HepG2 (cell line): Measurements from ENCODE around the gene ANK3. TPM values are rescaled to one million over a fixed set of nuclear protein-coding genes. Genes with fewer than 3 reads are reported as not detected.

Source experiments
- ATAC-seq: fragments of 200-7000 bp; cut with Tn5 transposase; 3 replicates; pipeline ENCODE4 v1.9.1; 2020; ENCODE audit warnings: mild to moderate bottlenecking, moderate library complexity
- BruUV-seq: library from RNA; stranded (reverse); fragments of 400-500 nt; replicated peaks from 2 replicates; lab custom pipeline; 2021; lab: Mats Ljungman, UMichigan
- CTCF ChIA-PET: fragments of 300-600 bp; formaldehyde crosslinking; extraction: SDS; loops from one replicate; lab custom pipeline; 2021; ENCODE audit warnings: low total read pairs, inconsistent platforms, low intra/inter-chr PET ratio; lab: Yijun Ruan, JAX
- POLR2A ChIA-PET: fragments of 350-600 bp; sonication (Branson Sonifier 250); formaldehyde crosslinking; loops from one replicate; lab custom pipeline; 2020; ENCODE audit warnings: antibody characterized with exemption, inconsistent platforms; lab: Yijun Ruan, JAX
- DNase-seq: peaks from one replicate; pipeline ENCODE4 v3.0.0-alpha.2; 2015; ENCODE audit warnings: low spot score
- FAIRE-seq: peaks from 3 replicates; lab custom pipeline; 2011; peaks lifted over from hg19 to GRCh38; lab: Jason Lieb, UNC
- H2AFZ ChIP-seq: one replicate; pipeline ENCODE4 v1.6.1; 2011; ENCODE audit warnings: low read length, inconsistent platforms
- H3K27ac ChIP-seq: fragments of 300-600 bp; 3 replicates; pipeline ENCODE4 v1.8.0; 2011; ENCODE audit warnings: mixed run types, mild to moderate bottlenecking, mixed read lengths, low read length, inconsistent platforms; ENCODE audit not compliant: insufficient read depth; ENCODE audit errors: extremely low read length
- H3K27me3 ChIP-seq, 2 experiments: fragments of 200-600 bp in 1 of 2; 2 replicates in 1 of 2; 3 replicates in 1 of 2; pipeline versions ENCODE4 v1.6.0 to v1.8.0; 2011; ENCODE audit warnings: low read length in 2 of 2, mild to moderate bottlenecking in 2 of 2, moderate library complexity in 2 of 2, inconsistent platforms in 1 of 2; ENCODE audit not compliant: insufficient read depth in 2 of 2, control insufficient read depth in 1 of 2
- H3K36me3 ChIP-seq, 2 experiments: fragments of 200-600 bp in 1 of 2; replicated peaks in 1 of 2; 2 replicates in 1 of 2; 3 replicates in 1 of 2; pipeline versions ENCODE4 v1.5.1 to v1.8.0; 2011; ENCODE audit warnings: low read length in 2 of 2, inconsistent platforms in 1 of 2; ENCODE audit not compliant: insufficient read depth in 2 of 2, control insufficient read depth in 1 of 2
- H3K4me1 ChIP-seq: 2 replicates; pipeline ENCODE4 v1.5.1; 2012; ENCODE audit warnings: low read length, inconsistent platforms; ENCODE audit not compliant: insufficient read depth
- H3K4me2 ChIP-seq: 2 replicates; pipeline ENCODE4 v1.6.0; 2011; ENCODE audit warnings: low read depth, low read length, inconsistent platforms
- H3K4me3 ChIP-seq, 3 experiments: fragments of 200-600 bp in 1 of 3; sonication (generic), shearing (Covaris generic) in 1 of 3; replicated peaks in 1 of 3; 2 replicates each; pipeline ENCODE4 v1.5.1; 2011 to 2016; ENCODE audit warnings: low read length in 3 of 3, inconsistent platforms in 2 of 3, low read depth in 2 of 3, mild to moderate bottlenecking in 2 of 3, control low read depth in 1 of 3, mixed read lengths in 1 of 3; ENCODE audit not compliant: insufficient read depth in 1 of 3
- H3K79me2 ChIP-seq: one replicate; pipeline ENCODE4 v1.6.1; 2011; ENCODE audit warnings: low read length, inconsistent platforms; ENCODE audit not compliant: insufficient read depth
- H3K9ac ChIP-seq: 2 replicates; pipeline ENCODE4 v1.6.0; 2011; ENCODE audit warnings: mild to moderate bottlenecking, low read depth, low read length, inconsistent platforms; ENCODE audit not compliant: insufficient read depth
- H3K9me3 ChIP-seq: 2 replicates; pipeline ENCODE4 v1.5.1; 2012; ENCODE audit warnings: mild to moderate bottlenecking, low read length
- H4K20me1 ChIP-seq: 2 replicates; pipeline ENCODE4 v1.6.0; 2011; ENCODE audit warnings: inconsistent platforms, mild to moderate bottlenecking, low read length, moderate library complexity; ENCODE audit not compliant: insufficient read depth
- CENPX ChIP-seq: sonication (generic); formaldehyde crosslinking; IDR thresholded peaks from 2 replicates; pipeline ENCODE4 v1.9.0; 2021; ENCODE audit warnings: mild to moderate bottlenecking, missing genetic modification reagents, moderate library complexity
- HOXD1 ChIP-seq: sonication (generic); formaldehyde crosslinking; IDR thresholded peaks from 2 replicates; pipeline ENCODE4 v1.5.0; 2020; ENCODE audit warnings: missing genetic modification reagents
- KDM6A ChIP-seq: IDR thresholded peaks from 2 replicates; pipeline ENCODE4 v1.6.1; 2016; ENCODE audit warnings: low read depth
- POLR2G ChIP-seq: fragments of 200-400 bp; formaldehyde crosslinking; IDR thresholded peaks from 2 replicates; pipeline ENCODE4 v1.6.1; 2018; ENCODE audit warnings: mild to moderate bottlenecking, low read depth, low read length, moderate library complexity
- REPIN1 ChIP-seq: sonication (generic); formaldehyde crosslinking; IDR thresholded peaks from 2 replicates; pipeline ENCODE4 v1.8.0; 2022; ENCODE audit warnings: missing genetic modification reagents, low read depth, mild to moderate bottlenecking, borderline replicate concordance
- TBX2 ChIP-seq: sonication (generic); formaldehyde crosslinking; IDR thresholded peaks from 2 replicates; pipeline ENCODE4 v1.5.0; 2020; ENCODE audit warnings: missing genetic modification reagents, mild to moderate bottlenecking, borderline replicate concordance
- THAP9 ChIP-seq: sonication (generic); formaldehyde crosslinking; IDR thresholded peaks from 2 replicates; pipeline ENCODE4; 2020; ENCODE audit warnings: missing genetic modification reagents, mild to moderate bottlenecking, borderline replicate concordance
- THYN1 ChIP-seq: sonication (generic); formaldehyde crosslinking; IDR thresholded peaks from 2 replicates; pipeline ENCODE4 v1.8.1; 2023; ENCODE audit warnings: low read depth, mild to moderate bottlenecking, moderate library complexity, missing genetic modification reagents, borderline replicate concordance
- ZBTB20 ChIP-seq: sonication (generic); formaldehyde crosslinking; IDR thresholded peaks from 2 replicates; pipeline ENCODE4 v1.8.1; 2023; ENCODE audit warnings: missing genetic modification reagents, low read depth, mild to moderate bottlenecking, borderline replicate concordance
- ZNF234 ChIP-seq: sonication (generic); formaldehyde crosslinking; conservative IDR thresholded peaks from 2 replicates; pipeline ENCODE4 v1.5.1; 2020; ENCODE audit warnings: mild to moderate bottlenecking, missing genetic modification reagents
- ZNF292 ChIP-seq: sonication (generic); formaldehyde crosslinking; IDR thresholded peaks from 2 replicates; pipeline ENCODE4 v1.8.1; 2022; ENCODE audit warnings: mild to moderate bottlenecking, low read depth, missing genetic modification reagents, borderline replicate concordance
- ZNF430 ChIP-seq: sonication (generic); formaldehyde crosslinking; IDR thresholded peaks from 2 replicates; pipeline ENCODE4 v1.9.0; 2021; ENCODE audit warnings: mild to moderate bottlenecking, missing genetic modification reagents
- ZNF446 ChIP-seq: sonication (generic); formaldehyde crosslinking; IDR thresholded peaks from 2 replicates; pipeline ENCODE4 v1.5.0; 2020; ENCODE audit warnings: mild to moderate bottlenecking, missing genetic modification reagents
- ZNF567 ChIP-seq: sonication (generic); formaldehyde crosslinking; IDR thresholded peaks from 2 replicates; pipeline ENCODE4 v1.8.1; 2023; ENCODE audit warnings: mild to moderate bottlenecking, missing genetic modification reagents, borderline replicate concordance
- ZNF784 ChIP-seq: sonication (generic); formaldehyde crosslinking; IDR thresholded peaks from 2 replicates; pipeline ENCODE4 v1.5.1; 2020; ENCODE audit warnings: missing genetic modification reagents, mild to moderate bottlenecking, borderline replicate concordance
- WGBS: methylation state at CpG from one replicate; pipeline ENCODE4 v1.1.6; 2017; ENCODE audit warnings: low lambda C conversion rate; 5-methylcytosine and 5-hydroxymethylcytosine counted together
- in situ Hi-C: cut with HindIII; loops from 2 replicates; pipeline ENCODE4 v1.10.0; 2017; ENCODE audit warnings: low pct_unique_long_range_greater_than_20kb; ENCODE audit not compliant: extremely low pct_ligation_motif_present
- intact Hi-C: fragments of 100-400 bp; cut with micrococcal nuclease; formaldehyde crosslinking; loops from one replicate; pipeline ENCODE4 v1.10.0; 2022; ENCODE audit not compliant: unreplicated experiment
- polyA plus RNA-seq, 8 experiments: library from polyadenylated mRNA; depleted of rRNA in 3 of 8; stranded (reverse) in 7 of 8; unstranded in 1 of 8; fragments of >200 nt; fragmentation: Illumina TruSeq in 4 of 8; extraction: Trizol in 4 of 8; gene quantifications; 2 replicates each; pipeline versions ENCODE4 v1.2.1 to v1.2.3, GENCODE V29; 2011 to 2016; ENCODE audit warnings: low read depth in 4 of 8, missing spikeins in 1 of 8, mixed read lengths in 1 of 8; ENCODE audit not compliant: insufficient read depth in 1 of 8
- total RNA-seq, 5 experiments: library from RNA; depleted of rRNA; stranded (reverse); fragments of >200 nt; fragmentation: Illumina TruSeq; extraction: Trizol; gene quantifications; 2 replicates each; pipeline ENCODE4 v1.2.3, GENCODE V29; 2016; ENCODE audit warnings: low read depth in 1 of 5

The ANK3 gene
- total and polyA plus RNA-seq, 2 of the 13 experiments (the other 11 are each of a cell fraction or from before 2014, with no cell fraction given), result not detected

- H4K20me1 ChIP-seq, result no peaks in the 10 kb centered on the region
- CTCF ChIA-PET, result no interaction called here
- no peak for TF ChIP-seq ZBTB20
- TF ChIP-seq CENPX (CRISPR knock-in tag), result no peak
- POLR2A ChIA-PET, result no interaction called here
- H3K79me2 ChIP-seq, result no peaks in the 10 kb centered on the region
- H3K4me3 ChIP-seq, result no peak overlapping the region
- H3K4me1 ChIP-seq, result no peaks in the 10 kb centered on the region
- BruUV-seq, result no TSS peak
- WGBS, result 0% methylated on average over 1 of the region's 2 CpGs
- H3K4me2 ChIP-seq, result no peak overlapping the region
- intact Hi-C loops (no loop called here), in situ Hi-C loops (no loop called here)
- no peak overlapping the region for H3K9ac ChIP-seq
- DNase-seq (no peak), FAIRE-seq (no peak), ATAC-seq (no peak)
- H2AFZ ChIP-seq, result no peak overlapping the region
- no peaks in the 10 kb centered on the region for H3K36me3 ChIP-seq
- H3K27ac ChIP-seq, result no peak overlapping the region
- no peaks in the 10 kb centered on the region for H3K9me3 ChIP-seq
- no peaks in the 10 kb centered on the region for H3K27me3 ChIP-seq
Observed at GRCh38 chr10:60304829-60305379, 84.8 kb downstream of the ANK3 start.

GRCh38 chr10:60303778-60304177 is 85.9 kb downstream of the ANK3 start:
- intact Hi-C loops, result no loop called here
- no peaks in the 10 kb centered on the region for H3K27me3 ChIP-seq
- POLR2A ChIA-PET, result no interaction called here
- no peak overlapping the region for H3K27ac ChIP-seq
- DNase-seq (no peak), ATAC-seq (no peak), FAIRE-seq (no peak)
- TF ChIP-seq THAP9 (CRISPR knock-in tag) (no peak), THYN1 (no peak), KDM6A (no peak), REPIN1 (no peak), POLR2G (no peak), ZNF234 (CRISPR knock-in tag) (no peak), ZNF567 (no peak), TBX2 (no peak), ZNF292 (CRISPR knock-in tag) (no peak), ZNF784 (CRISPR knock-in tag) (no peak), HOXD1 (CRISPR knock-in tag) (no peak), ZNF430 (CRISPR knock-in tag) (no peak), ZNF446 (no peak)
- 3% methylated on average over 1 of the region's 1 CpG for WGBS
- no peak overlapping the region for H3K4me2 ChIP-seq
- no peaks in the 10 kb centered on the region for H3K36me3 ChIP-seq
- CTCF ChIA-PET, result no interaction called here
- no peak overlapping the region for H3K4me3 ChIP-seq
- no peaks in the 10 kb centered on the region for H3K9me3 ChIP-seq
- no peaks in the 10 kb centered on the region for H3K4me1 ChIP-seq
- no TSS peak for BruUV-seq
- no peaks in the 10 kb centered on the region for H3K79me2 ChIP-seq
- no peak overlapping the region for H2AFZ ChIP-seq
- H4K20me1 ChIP-seq, result no peaks in the 10 kb centered on the region
- in situ Hi-C loops, result no loop called here
- H3K9ac ChIP-seq, result no peak overlapping the region
